ENCODE results near the gene PPP1R9A.

Gene PPP1R9A

DNA sequence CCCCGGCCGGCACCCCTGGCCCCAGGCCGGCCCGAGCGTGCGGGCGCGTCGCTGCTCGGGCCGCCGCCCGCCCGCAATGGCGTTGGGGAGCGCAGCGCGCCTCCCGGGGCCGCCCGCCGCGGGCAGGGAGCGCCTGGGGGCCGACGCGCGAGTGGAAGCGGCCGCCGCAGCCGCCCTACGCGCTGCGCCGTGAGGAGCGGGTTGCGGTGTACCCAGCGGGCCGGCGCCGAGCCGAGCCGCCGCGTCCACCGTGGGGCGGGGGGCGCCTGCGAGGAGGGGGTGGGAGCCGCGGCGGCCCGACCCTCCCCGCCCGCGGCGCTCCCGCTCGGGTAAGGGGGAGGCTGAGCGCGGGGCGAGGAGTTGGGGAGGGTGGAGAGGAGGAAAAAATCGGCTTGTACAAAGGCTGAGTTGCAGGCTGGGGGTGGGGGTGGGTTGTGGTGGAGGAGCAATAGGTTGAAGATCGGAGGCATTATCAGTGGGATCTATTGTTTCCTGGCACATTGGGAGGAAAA is 473 bp downstream of the PPP1R9A start:
- peak in 40 of 42 donors; percentile 28 to 73 (median 54) for DNase-seq
- intact Hi-C loops (cut with DNase I) = loop anchor here (5.0 to 10.0 kb wide), 4 partner anchors 137 to 401 kb away; partner anchors contain the start of genes CASD1 and SGCE

GRCh38 chr7:94908323-94909178 is 1.2 kb downstream of the PPP1R9A start:
- peak; percentile 11 to 78 (median 54) for DNase-seq

GRCh38 chr7:94909179-94909466 is 1.7 kb downstream of the PPP1R9A start:
- intact Hi-C loops (cut with DNase I) = loop anchor here (5.0 to 10.0 kb wide), 4 partner anchors 136 to 402 kb away; partner anchors contain the start of genes CASD1 and SGCE
- DNase-seq = no peak

More at GRCh38 chr7:94908323-94909178, 1.2 kb downstream of the PPP1R9A start:
- intact Hi-C loops (cut with DNase I) = loop anchor here (5.0 to 10.0 kb wide), 4 partner anchors 136 to 401 kb away; partner anchors contain the start of genes CASD1 and SGCE

GRCh38 chr7:94912085-94912484 is 4.7 kb downstream of the PPP1R9A start:
- DNase-seq = no peak
- intact Hi-C loops (cut with DNase I) = no loop called here

- no peak for DNase-seq
- intact Hi-C loops (cut with DNase I) = no loop called here
Measured at GRCh38 chr7:94913391-94913790, 6.0 kb downstream of the PPP1R9A start.

GRCh38 chr7:94921911-94922310 is 14.5 kb downstream of the PPP1R9A start:
- DNase-seq = no peak
- intact Hi-C loops (cut with DNase I) = no loop called here

DNA sequence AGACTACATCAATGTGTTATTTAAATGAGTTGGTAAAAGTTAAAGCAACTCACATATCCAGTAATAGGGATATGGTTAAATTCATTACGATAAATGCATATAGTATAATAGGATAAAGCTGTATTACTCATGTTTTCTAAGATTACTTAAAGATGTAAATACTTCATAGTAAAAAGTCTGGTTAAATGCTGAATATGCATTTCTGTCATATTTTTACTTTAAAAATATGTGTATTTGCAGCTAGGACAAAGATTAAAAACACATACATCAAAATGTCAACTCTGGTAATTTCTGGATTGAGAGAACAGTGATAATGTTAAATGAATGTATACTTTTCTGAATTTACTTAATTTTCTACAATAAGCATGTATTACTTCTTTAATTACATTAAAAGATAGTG is 15.1 kb downstream of the PPP1R9A start:
- no peak for DNase-seq
- intact Hi-C loops (cut with DNase I) = no loop called here

- intact Hi-C loops (cut with DNase I) = no loop called here
- no peak for DNase-seq
Measured at GRCh38 chr7:94923412-94923811, 16.0 kb downstream of the PPP1R9A start.

GRCh38 chr7:94928168-94928707 is 20.8 kb downstream of the PPP1R9A start:
- no peak for DNase-seq
- intact Hi-C loops (cut with DNase I) = no loop called here

GRCh38 chr7:94933256-94933990 is 26.0 kb downstream of the PPP1R9A start:
- intact Hi-C loops (cut with DNase I) = no loop called here
- DNase-seq = peak in 5 of 42 donors; percentile 33 to 67 (median 40)

DNA sequence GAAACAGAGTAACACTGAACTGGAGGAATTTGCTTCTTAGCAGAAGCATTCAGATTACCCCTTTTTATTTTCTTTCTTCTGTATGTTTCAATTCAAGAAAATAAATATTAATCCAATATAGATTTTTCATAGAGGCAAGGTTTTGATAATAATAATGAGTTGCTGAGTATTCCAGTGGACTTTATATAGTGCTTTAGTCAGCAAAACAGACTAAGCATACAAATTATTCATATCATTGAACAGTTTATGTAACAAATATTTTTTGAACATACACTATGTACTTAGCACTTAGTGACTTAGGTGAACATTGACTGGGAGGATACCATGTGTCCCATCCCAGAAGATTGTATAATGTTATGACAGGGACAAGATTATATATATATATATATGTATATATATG is 32.0 kb downstream of the PPP1R9A start:
- no peak for DNase-seq

DNA sequence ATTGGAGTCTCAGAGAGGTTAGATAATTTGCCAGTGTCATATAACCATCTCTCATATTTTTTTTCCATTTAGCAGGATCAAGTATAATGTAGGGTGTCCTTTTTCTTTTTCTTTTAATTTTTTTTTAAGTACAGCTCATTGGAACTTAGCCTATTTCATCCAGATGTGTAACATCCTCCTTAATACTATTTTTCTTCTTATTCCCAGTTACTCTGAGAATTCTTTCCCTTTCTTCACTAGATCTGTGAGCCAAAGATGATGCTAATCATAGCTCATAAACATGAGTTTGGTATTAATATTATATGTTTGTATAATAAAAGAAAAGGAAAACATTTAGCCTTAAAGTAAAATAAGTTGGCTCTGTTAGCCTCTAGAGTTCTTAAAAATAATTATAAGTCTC is 32.8 kb downstream of the PPP1R9A start:
- DNase-seq = no peak
- intact Hi-C loops (cut with DNase I) = no loop called here

More for the DNA sequence above, 32.0 kb downstream of the PPP1R9A start:
- intact Hi-C loops (cut with DNase I) = no loop called here

- intact Hi-C loops (cut with DNase I) = no loop called here
- DNase-seq = no peak
Measured at GRCh38 chr7:94941844-94942632, 34.6 kb downstream of the PPP1R9A start.

- intact Hi-C loops (cut with DNase I) = no loop called here
- no peak for DNase-seq
Measured at GRCh38 chr7:94943134-94943533, 35.7 kb downstream of the PPP1R9A start.

- no peak for DNase-seq
- intact Hi-C loops (cut with DNase I) = no loop called here
Measured at GRCh38 chr7:94949532-94949931, 42.1 kb downstream of the PPP1R9A start.

DNA sequence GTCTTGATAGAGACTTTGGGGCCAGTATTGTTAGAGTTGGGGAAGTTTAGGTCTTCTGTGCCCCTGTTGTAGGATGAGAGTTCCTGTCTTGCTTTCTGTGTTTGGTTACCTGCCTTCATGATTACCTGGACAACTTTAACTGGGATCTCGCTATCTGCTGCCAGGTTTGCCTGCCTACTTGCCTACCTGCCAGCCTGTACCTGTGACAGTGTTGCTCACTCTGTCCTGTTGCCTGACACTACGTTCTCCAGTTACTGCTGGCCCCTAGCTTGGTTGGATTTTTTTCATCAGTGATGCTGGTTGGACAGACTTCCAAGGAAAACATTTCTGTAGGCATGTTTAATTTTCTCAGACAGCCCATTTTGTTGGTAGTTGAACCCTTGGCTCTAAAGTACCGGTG is 48.4 kb downstream of the PPP1R9A start:
- intact Hi-C loops (cut with DNase I) = no loop called here
- no peak for DNase-seq

GRCh38 chr7:94957061-94957460 is 49.7 kb downstream of the PPP1R9A start:
- no peak for DNase-seq
- intact Hi-C loops (cut with DNase I) = no loop called here

GRCh38 chr7:94962661-94963060 is 55.3 kb downstream of the PPP1R9A start:
- peak in 5 of 42 donors; percentile 15 to 57 (median 25) for DNase-seq
- intact Hi-C loops (cut with DNase I) = no loop called here

Measured in head of caudate nucleus (tissue), 42 donors.